GM12892 (cell line): ENCODE results near the gene ATP8B1.

Experiments used
- DNase-seq: peaks from one replicate; pipeline ENCODE4 v3.0.0; 2011; ENCODE audit not compliant: insufficient read length
- FAIRE-seq: peaks from 2 replicates; lab custom pipeline; 2011; peaks lifted over from hg19 to GRCh38; lab: Jason Lieb, UNC
- POLR2A ChIP-seq: IDR thresholded peaks from 2 replicates; pipeline ENCODE4 v1.6.1; 2011; ENCODE audit warnings: low read depth, low read length, control low read depth
- POLR2AphosphoS5 ChIP-seq: IDR thresholded peaks from 2 replicates; pipeline ENCODE4 v1.6.1; 2011; ENCODE audit warnings: low read depth, low read length, control low read depth
- TAF1 ChIP-seq: IDR thresholded peaks from 2 replicates; pipeline ENCODE4 v1.6.1; 2011; ENCODE audit warnings: low read depth, mild to moderate bottlenecking, control low read depth, low read length, borderline replicate concordance

Gene ATP8B1

GRCh38 chr18:57785751-57786437 lies 17.2 kb downstream of the ATP8B1 start:
- no peak for DNase-seq
- no peak for FAIRE-seq
- TF ChIP-seq POLR2A (no peak), POLR2AphosphoS5 (no peak), TAF1 (no peak)

- FAIRE-seq (no peak), DNase-seq (no peak)
- TF ChIP-seq POLR2A, result no peak
- no peak for TF ChIP-seq POLR2AphosphoS5
- TF ChIP-seq TAF1, result no peak
These were observed 18.4 kb downstream of the ATP8B1 start for GRCh38 chr18:57784801-57785114.

- FAIRE-seq (no peak), DNase-seq (no peak)
- TF ChIP-seq TAF1 (no peak), POLR2AphosphoS5 (no peak), POLR2A (no peak)
These were observed 18.9 kb downstream of the ATP8B1 start for GRCh38 chr18:57784034-57784800.

GRCh38 chr18:57782049-57782448 lies 21.1 kb downstream of the ATP8B1 start:
- DNase-seq (no peak), FAIRE-seq (no peak)
- no peak for TF ChIP-seq TAF1
- TF ChIP-seq POLR2AphosphoS5, result no peak
- no peak for TF ChIP-seq POLR2A

GRCh38 chr18:57780706-57781347 lies 22.3 kb downstream of the ATP8B1 start:
- no peak for FAIRE-seq
- TF ChIP-seq TAF1 (no peak), POLR2A (no peak), POLR2AphosphoS5 (no peak)
- DNase-seq, result no peak

GRCh38 chr18:57780318-57780705 lies 22.8 kb downstream of the ATP8B1 start:
- FAIRE-seq, result no peak
- DNase-seq, result no peak
- TF ChIP-seq TAF1, result no peak
- no peak for TF ChIP-seq POLR2A
- TF ChIP-seq POLR2AphosphoS5, result no peak

- no peak for DNase-seq
- FAIRE-seq, result no peak
- TF ChIP-seq POLR2A (no peak), POLR2AphosphoS5 (no peak), TAF1 (no peak)
These were observed 26.3 kb downstream of the ATP8B1 start for GRCh38 chr18:57776767-57777166.

- DNase-seq, result no peak
- FAIRE-seq, result no peak
- TF ChIP-seq TAF1 (no peak), POLR2A (no peak), POLR2AphosphoS5 (no peak)
These were observed 26.8 kb downstream of the ATP8B1 start for GRCh38 chr18:57776354-57776753.

- DNase-seq (no peak), FAIRE-seq (no peak)
- TF ChIP-seq TAF1, result no peak
- no peak for TF ChIP-seq POLR2AphosphoS5
- TF ChIP-seq POLR2A, result no peak
These were observed 27.2 kb downstream of the ATP8B1 start for GRCh38 chr18:57775937-57776336.

- FAIRE-seq (no peak), DNase-seq (no peak)
- no peak for TF ChIP-seq POLR2A
- TF ChIP-seq POLR2AphosphoS5, result no peak
- TF ChIP-seq TAF1, result no peak
These were observed 30.7 kb downstream of the ATP8B1 start for GRCh38 chr18:57772387-57772799.

GRCh38 chr18:57771626-57772025 lies 31.5 kb downstream of the ATP8B1 start:
- FAIRE-seq (no peak), DNase-seq (no peak)
- TF ChIP-seq POLR2AphosphoS5 (no peak), TAF1 (no peak), POLR2A (no peak)
